A549 (cell line): ENCODE measurements around the gene ZCCHC12.

ENCODE experiments used
- BHLHE40 ChIP-seq: IDR thresholded peaks from 2 replicates; pipeline ENCODE4 v1.6.1; 2012; ENCODE audit warnings: low read depth, low read length, inconsistent platforms
- JUN ChIP-seq, 2 experiments: fragments of >200 bp; sonication (Bioruptor Twin); formaldehyde crosslinking; IDR thresholded peaks; 2 replicates in 1 of 2; 3 replicates in 1 of 2; pipeline ENCODE4 v1.6.1; 2016 to 2017
- MAFK ChIP-seq: fragments of 450-650 bp; IDR thresholded peaks from 2 replicates; pipeline ENCODE4 v1.6.1; 2014; ENCODE audit not compliant: partially characterized antibody
- NR3C1 ChIP-seq: fragments of >200 bp; sonication (Bioruptor Twin); formaldehyde crosslinking; IDR thresholded peaks from 3 replicates; pipeline ENCODE4 v1.6.1; 2017
- POLR2A ChIP-seq: IDR thresholded peaks from 2 replicates; pipeline ENCODE4 v1.6.1; 2012; ENCODE audit warnings: mild to moderate bottlenecking, low read length
- POLR2AphosphoS2 ChIP-seq: conservative IDR thresholded peaks from 2 replicates; pipeline ENCODE4 v1.6.1; 2012; ENCODE audit warnings: low read length, improper control_type of control experiment, inconsistent platforms
- ZSCAN20 ChIP-seq: fragments of 250-450 bp; sonication (Bioruptor Pico); IDR thresholded peaks from 2 replicates; pipeline ENCODE4 v1.8.0; 2022; ENCODE audit warnings: mild to moderate bottlenecking, moderate library complexity
- TF ChIP-seq, protein P1 (sequence below): fragments of >200 bp; sonication (Bioruptor Twin); formaldehyde crosslinking; IDR thresholded peaks from 3 replicates; pipeline ENCODE4 v1.5.1; 2016
- TF ChIP-seq, protein P2 (sequence below): fragments of 200-600 bp; sonication (generic); IDR thresholded peaks from 2 replicates; pipeline ENCODE4 v1.6.1; 2016; ENCODE audit warnings: antibody characterized with exemption, mild to moderate bottlenecking, moderate library complexity
- TF ChIP-seq, protein P3 (sequence below): fragments of 450-650 bp; IDR thresholded peaks from 2 replicates; pipeline ENCODE4 v1.6.1; 2014; ENCODE audit warnings: antibody characterized with exemption

DNA sequence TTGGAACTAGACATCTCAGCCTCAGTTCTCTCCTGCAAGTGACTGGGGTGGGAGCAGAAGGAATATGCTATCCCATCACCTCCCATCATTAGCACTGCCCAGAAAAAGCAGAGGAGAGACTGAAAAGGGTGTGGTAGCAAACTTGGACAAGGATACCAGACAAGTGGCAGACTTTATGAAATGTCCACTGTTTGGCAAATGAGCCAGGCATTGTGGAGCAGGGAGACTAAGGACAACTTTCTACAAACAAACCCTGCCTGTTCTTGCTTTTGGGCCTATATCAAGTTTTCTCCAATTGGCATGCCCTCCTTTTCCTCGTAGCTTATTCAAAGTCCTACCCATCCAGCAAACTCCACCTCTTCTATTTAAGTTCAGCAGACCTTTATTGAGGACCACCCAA, 41.6 kb downstream of the ZCCHC12 start:
- no peak for TF ChIP-seq POLR2A
- TF ChIP-seq, protein P1, sequence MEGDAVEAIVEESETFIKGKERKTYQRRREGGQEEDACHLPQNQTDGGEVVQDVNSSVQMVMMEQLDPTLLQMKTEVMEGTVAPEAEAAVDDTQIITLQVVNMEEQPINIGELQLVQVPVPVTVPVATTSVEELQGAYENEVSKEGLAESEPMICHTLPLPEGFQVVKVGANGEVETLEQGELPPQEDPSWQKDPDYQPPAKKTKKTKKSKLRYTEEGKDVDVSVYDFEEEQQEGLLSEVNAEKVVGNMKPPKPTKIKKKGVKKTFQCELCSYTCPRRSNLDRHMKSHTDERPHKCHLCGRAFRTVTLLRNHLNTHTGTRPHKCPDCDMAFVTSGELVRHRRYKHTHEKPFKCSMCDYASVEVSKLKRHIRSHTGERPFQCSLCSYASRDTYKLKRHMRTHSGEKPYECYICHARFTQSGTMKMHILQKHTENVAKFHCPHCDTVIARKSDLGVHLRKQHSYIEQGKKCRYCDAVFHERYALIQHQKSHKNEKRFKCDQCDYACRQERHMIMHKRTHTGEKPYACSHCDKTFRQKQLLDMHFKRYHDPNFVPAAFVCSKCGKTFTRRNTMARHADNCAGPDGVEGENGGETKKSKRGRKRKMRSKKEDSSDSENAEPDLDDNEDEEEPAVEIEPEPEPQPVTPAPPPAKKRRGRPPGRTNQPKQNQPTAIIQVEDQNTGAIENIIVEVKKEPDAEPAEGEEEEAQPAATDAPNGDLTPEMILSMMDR, result no peak
- TF ChIP-seq BHLHE40, result no peak
- TF ChIP-seq, protein P2, sequence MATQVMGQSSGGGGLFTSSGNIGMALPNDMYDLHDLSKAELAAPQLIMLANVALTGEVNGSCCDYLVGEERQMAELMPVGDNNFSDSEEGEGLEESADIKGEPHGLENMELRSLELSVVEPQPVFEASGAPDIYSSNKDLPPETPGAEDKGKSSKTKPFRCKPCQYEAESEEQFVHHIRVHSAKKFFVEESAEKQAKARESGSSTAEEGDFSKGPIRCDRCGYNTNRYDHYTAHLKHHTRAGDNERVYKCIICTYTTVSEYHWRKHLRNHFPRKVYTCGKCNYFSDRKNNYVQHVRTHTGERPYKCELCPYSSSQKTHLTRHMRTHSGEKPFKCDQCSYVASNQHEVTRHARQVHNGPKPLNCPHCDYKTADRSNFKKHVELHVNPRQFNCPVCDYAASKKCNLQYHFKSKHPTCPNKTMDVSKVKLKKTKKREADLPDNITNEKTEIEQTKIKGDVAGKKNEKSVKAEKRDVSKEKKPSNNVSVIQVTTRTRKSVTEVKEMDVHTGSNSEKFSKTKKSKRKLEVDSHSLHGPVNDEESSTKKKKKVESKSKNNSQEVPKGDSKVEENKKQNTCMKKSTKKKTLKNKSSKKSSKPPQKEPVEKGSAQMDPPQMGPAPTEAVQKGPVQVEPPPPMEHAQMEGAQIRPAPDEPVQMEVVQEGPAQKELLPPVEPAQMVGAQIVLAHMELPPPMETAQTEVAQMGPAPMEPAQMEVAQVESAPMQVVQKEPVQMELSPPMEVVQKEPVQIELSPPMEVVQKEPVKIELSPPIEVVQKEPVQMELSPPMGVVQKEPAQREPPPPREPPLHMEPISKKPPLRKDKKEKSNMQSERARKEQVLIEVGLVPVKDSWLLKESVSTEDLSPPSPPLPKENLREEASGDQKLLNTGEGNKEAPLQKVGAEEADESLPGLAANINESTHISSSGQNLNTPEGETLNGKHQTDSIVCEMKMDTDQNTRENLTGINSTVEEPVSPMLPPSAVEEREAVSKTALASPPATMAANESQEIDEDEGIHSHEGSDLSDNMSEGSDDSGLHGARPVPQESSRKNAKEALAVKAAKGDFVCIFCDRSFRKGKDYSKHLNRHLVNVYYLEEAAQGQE, result no peak
- no peak for TF ChIP-seq MAFK
- TF ChIP-seq, protein P3, sequence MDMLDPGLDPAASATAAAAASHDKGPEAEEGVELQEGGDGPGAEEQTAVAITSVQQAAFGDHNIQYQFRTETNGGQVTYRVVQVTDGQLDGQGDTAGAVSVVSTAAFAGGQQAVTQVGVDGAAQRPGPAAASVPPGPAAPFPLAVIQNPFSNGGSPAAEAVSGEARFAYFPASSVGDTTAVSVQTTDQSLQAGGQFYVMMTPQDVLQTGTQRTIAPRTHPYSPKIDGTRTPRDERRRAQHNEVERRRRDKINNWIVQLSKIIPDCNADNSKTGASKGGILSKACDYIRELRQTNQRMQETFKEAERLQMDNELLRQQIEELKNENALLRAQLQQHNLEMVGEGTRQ, result no peak
- TF ChIP-seq NR3C1, result no peak
- TF ChIP-seq POLR2AphosphoS2, result no peak
- no peak for TF ChIP-seq ZSCAN20 (CRISPR knock-in tag)
- no peak for TF ChIP-seq JUN (IDR thresholded peaks at IDR 0.05)
